Activated CD8-positive, alpha-beta memory T cell treated with anti-CD3 and anti-CD28 coated beads, Interleukin-2, amount 10 ng/mL, durations not matched to agents 7 days and 5 days (primary cell): Measurements from ENCODE around the gene PGBD5. TPM values are rescaled to one million over a fixed set of nuclear protein-coding genes. Genes with fewer than 3 reads are reported as not detected.

Source experiments
- ATAC-seq: fragments of 150-1000 bp; cut with Tn5 transposase; one replicate; pipeline ENCODE4 v1.10.0; 2021; ENCODE audit warnings: moderate library complexity
- CTCF ChIA-PET: fragments of 350-600 bp; sonication (Branson Sonifier 250); formaldehyde crosslinking; loops from one replicate; lab custom pipeline; 2021; ENCODE audit warnings: antibody characterized with exemption; lab: Charles Lee
- DNase-seq: peaks from one replicate; pipeline ENCODE4 v3.0.0-alpha.2; 2020
- H3K27ac Mint-ChIP-seq: one replicate; pipeline ENCODE4 v1.8.0; 2021; ENCODE audit warnings: mild to moderate bottlenecking, mixed read lengths
- H3K27me3 Mint-ChIP-seq: one replicate; pipeline ENCODE4 v1.8.0; 2021; ENCODE audit warnings: mixed read lengths
- H3K36me3 Mint-ChIP-seq: one replicate; pipeline ENCODE4 v1.8.0; 2021; ENCODE audit warnings: mild to moderate bottlenecking, mixed read lengths
- H3K4me1 Mint-ChIP-seq: one replicate; pipeline ENCODE4 v1.8.0; 2021; ENCODE audit warnings: mixed read lengths
- H3K4me3 Mint-ChIP-seq: one replicate; pipeline ENCODE4 v1.8.0; 2021; ENCODE audit warnings: mild to moderate bottlenecking, moderate library complexity, mixed read lengths
- H3K9me3 Mint-ChIP-seq: one replicate; pipeline ENCODE4 v1.8.0; 2022; ENCODE audit warnings: low read depth, mixed read lengths
- total RNA-seq, 2 experiments: library from RNA; stranded (reverse); gene quantifications; one replicate each; pipeline ENCODE4 v1.2.3, GENCODE V29; 2021

PGBD5 gene
- total RNA-seq, 2 experiments from 2014 or later, result not detected

- Mint-ChIP-seq H3K4me3 (no peak overlapping the region), H3K4me1 (no peaks in the 10 kb centered on the region), H3K27ac (no peak overlapping the region), H3K9me3 (no peaks in the 10 kb centered on the region), H3K27me3 (peaks cover 22% of the 10 kb centered on the region), H3K36me3 (no peaks in the 10 kb centered on the region)
- DNase-seq (no peak), ATAC-seq (no peak)
- CTCF ChIA-PET, result no interaction called here
These were observed 56.0 kb downstream of the PGBD5 start for GRCh38 chr1:230370109-230370508.

- H3K4me3 Mint-ChIP-seq, result no peak overlapping the region
- no peaks in the 10 kb centered on the region for H3K9me3 Mint-ChIP-seq
- DNase-seq (no peak), ATAC-seq (no peak)
- H3K27ac Mint-ChIP-seq, result no peak overlapping the region
- CTCF ChIA-PET, result no interaction called here
- peaks cover 15% of the 10 kb centered on the region for H3K27me3 Mint-ChIP-seq
- no peaks in the 10 kb centered on the region for H3K36me3 Mint-ChIP-seq
- H3K4me1 Mint-ChIP-seq, result no peaks in the 10 kb centered on the region
These were observed 57.3 kb downstream of the PGBD5 start for GRCh38 chr1:230368871-230369270.

DNA sequence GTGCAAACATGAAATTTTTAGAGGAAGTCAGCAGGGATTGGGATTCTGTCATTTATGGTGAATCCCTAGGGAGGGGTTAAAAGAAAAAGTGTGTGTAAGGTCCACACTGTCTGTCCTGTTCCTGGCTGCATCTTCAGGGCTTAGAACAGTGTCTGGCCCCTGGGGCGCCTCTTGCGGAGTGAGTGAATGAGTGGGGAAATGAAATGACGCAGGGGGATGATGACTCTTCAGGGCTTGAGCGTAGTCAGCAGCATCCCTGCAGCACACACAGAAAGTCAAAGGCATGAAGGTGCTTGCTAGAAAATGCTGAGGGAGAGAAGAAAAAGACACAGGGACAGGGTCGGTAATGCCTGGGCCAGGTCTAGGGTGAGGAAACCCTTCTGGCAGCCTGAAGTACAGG is 57.8 kb downstream of the PGBD5 start:
- CTCF ChIA-PET, result no interaction called here
- H3K27me3 Mint-ChIP-seq, result peaks cover 11% of the 10 kb centered on the region
- ATAC-seq (no peak), DNase-seq (no peak)
- H3K27ac Mint-ChIP-seq, result no peak overlapping the region
- no peak overlapping the region for H3K4me3 Mint-ChIP-seq
- H3K9me3 Mint-ChIP-seq, result no peaks in the 10 kb centered on the region
- no peaks in the 10 kb centered on the region for H3K36me3 Mint-ChIP-seq
- H3K4me1 Mint-ChIP-seq, result no peaks in the 10 kb centered on the region

DNA sequence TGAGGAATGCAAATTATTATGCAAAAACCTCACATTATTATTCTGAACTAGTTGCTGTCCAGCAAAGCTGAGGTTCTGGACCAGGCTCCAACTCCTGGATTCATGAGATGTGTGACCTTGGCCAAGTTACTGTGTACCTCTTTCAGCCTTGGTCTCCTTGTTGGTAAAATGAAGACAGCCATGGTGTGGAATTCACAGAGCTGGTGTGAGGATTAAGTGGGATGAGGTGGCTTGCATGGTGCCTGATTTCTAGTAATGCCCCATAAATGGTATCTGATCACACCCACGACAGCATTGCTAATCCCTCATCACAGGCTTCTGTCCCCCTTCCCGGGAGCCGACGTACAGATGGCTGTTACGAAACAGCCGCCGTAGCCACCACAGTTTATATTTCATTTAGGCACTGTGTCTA is 59.6 kb downstream of the PGBD5 start:
- no peaks in the 10 kb centered on the region for H3K27me3 Mint-ChIP-seq
- CTCF ChIA-PET, result no interaction called here
- no peaks in the 10 kb centered on the region for H3K4me1 Mint-ChIP-seq
- no peaks in the 10 kb centered on the region for H3K9me3 Mint-ChIP-seq
- H3K4me3 Mint-ChIP-seq, result no peak overlapping the region
- ATAC-seq, result no peak
- no peak overlapping the region for H3K27ac Mint-ChIP-seq
- no peak for DNase-seq
- no peaks in the 10 kb centered on the region for H3K36me3 Mint-ChIP-seq

DNA sequence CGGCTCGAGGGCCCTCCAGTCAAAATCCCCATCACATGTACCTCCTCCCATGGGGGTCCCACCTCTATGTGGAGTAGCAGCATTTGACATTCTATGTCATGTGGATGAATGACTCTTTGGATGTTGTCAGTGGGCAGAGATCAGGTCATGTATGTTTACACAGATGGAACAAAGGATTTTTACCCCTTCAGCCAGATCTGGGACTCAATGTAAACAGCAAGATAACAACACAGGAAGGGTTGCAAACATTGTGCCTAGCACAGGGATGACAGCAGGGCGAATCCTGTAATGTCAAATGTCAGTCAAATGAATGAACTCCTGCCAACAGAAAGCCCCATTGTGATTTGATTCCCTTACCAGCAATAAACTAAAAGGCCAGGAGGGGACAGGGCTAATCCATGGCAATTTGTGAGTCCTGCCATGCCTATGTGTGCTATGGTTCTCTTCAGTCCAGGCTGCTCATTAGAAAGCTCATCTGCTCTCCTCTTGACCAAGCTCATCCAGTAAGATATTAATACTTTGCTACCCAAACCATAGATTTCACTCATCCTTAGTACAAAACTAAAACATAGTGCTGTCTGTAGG is 60.3 kb downstream of the PGBD5 start:
- no peaks in the 10 kb centered on the region for H3K36me3 Mint-ChIP-seq
- CTCF ChIA-PET, result no interaction called here
- no peaks in the 10 kb centered on the region for H3K9me3 Mint-ChIP-seq
- H3K27me3 Mint-ChIP-seq, result no peaks in the 10 kb centered on the region
- ATAC-seq, result no peak
- H3K27ac Mint-ChIP-seq, result no peak overlapping the region
- no peaks in the 10 kb centered on the region for H3K4me1 Mint-ChIP-seq
- DNase-seq, result no peak
- no peak overlapping the region for H3K4me3 Mint-ChIP-seq

GRCh38 chr1:230362949-230363348 is 63.2 kb downstream of the PGBD5 start:
- H3K27ac Mint-ChIP-seq, result no peak overlapping the region

GRCh38 chr1:230361941-230362340 is 64.2 kb downstream of the PGBD5 start:
- ATAC-seq (no peak), DNase-seq (no peak)
- CTCF ChIA-PET, result no interaction called here
- H3K4me1 Mint-ChIP-seq, result no peaks in the 10 kb centered on the region
- no peaks in the 10 kb centered on the region for H3K9me3 Mint-ChIP-seq
- no peak overlapping the region for H3K27ac Mint-ChIP-seq
- H3K36me3 Mint-ChIP-seq, result no peaks in the 10 kb centered on the region
- H3K4me3 Mint-ChIP-seq, result no peak overlapping the region
- no peaks in the 10 kb centered on the region for H3K27me3 Mint-ChIP-seq

More at GRCh38 chr1:230362949-230363348, 63.2 kb downstream of the PGBD5 start:
- Mint-ChIP-seq H3K36me3 (no peaks in the 10 kb centered on the region), H3K4me3 (no peak overlapping the region), H3K4me1 (no peaks in the 10 kb centered on the region), H3K9me3 (no peaks in the 10 kb centered on the region), H3K27me3 (no peaks in the 10 kb centered on the region)
- no peak for DNase-seq
- ATAC-seq, result no peak
- CTCF ChIA-PET, result no interaction called here

DNA sequence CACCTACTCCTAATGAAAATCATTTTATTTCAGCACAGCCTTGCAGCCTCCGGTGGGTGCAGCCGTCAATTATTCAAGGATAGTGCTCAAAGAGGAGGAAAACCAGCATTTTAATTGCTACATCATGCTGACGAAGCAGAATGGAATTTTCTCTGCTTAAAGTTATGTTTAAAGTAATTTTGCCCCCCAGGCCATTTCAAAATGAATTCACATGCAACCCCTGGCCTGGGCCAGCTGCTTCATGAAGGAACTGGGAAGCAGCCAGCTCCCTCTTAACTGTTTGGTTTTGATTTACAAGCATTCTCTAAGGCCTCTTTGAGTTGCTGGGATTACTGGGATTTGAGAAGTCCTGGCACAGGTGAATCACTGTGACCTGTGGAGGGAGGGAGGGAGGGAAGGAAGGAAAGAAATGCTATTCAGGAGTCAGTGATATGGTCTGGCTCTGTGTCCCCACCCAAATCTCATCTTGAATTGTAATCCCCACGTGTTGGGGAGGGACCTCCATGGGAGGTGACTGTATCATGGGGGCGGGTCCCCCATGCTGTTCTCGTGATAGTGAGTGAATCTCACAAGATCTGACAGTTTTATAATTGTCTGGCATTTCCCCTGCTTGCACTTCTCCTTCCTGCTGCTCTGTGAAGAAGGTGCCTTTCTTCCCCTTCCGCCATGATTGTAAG is 66.0 kb downstream of the PGBD5 start:
- Mint-ChIP-seq H3K4me3 (no peak overlapping the region), H3K9me3 (no peaks in the 10 kb centered on the region), H3K36me3 (no peaks in the 10 kb centered on the region), H3K4me1 (no peaks in the 10 kb centered on the region), H3K27ac (no peak overlapping the region), H3K27me3 (no peaks in the 10 kb centered on the region)
- no peak for DNase-seq
- no peak for ATAC-seq
- CTCF ChIA-PET, result no interaction called here

DNA sequence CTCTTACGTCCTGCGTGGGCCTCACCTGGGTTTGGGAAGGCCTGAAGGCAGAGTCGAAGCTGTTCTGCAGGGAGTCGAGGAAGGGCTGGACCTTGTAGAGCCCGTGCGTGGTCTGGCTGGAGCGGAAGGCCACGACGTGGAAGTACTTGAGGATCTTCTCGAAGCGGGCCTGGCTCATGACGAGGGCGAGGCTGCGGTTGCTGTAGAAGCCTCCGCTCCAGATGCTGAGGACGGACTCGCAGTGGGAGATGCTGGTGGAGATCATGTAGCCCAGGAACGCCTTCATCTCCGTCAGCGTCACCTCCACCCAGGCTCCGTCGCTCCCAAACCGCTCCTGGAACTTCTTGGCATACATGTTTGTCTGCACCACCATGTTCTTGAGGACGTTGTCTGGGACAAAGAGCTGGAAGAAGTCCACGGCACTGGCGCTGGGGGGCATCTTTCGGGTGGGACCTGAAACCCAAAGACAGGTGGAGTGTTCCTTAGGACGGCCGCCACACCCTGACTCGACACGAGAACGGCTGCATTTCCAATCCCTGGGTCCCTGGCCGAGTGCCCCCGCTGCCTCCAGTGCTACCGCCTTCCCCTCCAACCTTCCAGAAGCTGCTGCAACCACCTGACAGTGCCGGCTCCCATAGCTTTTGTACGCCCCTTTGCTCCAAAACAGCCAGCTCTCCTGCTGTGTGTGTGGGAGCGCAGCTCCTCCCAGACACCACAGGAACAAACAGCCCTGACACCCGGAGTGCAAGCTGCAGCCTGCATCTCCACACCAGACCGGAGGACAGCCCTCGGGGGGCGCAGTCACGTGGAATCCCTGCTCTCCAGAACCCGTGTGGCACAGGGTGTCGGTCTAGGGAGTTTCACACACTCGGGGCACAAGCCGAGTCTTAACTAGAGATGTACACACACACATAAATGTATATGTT is 69.0 kb downstream of the PGBD5 start:
- H3K4me3 Mint-ChIP-seq, result no peak overlapping the region
- H3K4me1 Mint-ChIP-seq, result no peaks in the 10 kb centered on the region
- H3K36me3 Mint-ChIP-seq, result no peaks in the 10 kb centered on the region
- no peaks in the 10 kb centered on the region for H3K9me3 Mint-ChIP-seq
- no peak for ATAC-seq
- CTCF ChIA-PET, result no interaction called here
- H3K27me3 Mint-ChIP-seq, result peaks cover 4% of the 10 kb centered on the region
- no peak overlapping the region for H3K27ac Mint-ChIP-seq
- DNase-seq, result no peak

- no peak for DNase-seq
- Mint-ChIP-seq H3K27ac (no peak overlapping the region), H3K4me1 (no peaks in the 10 kb centered on the region), H3K4me3 (no peak overlapping the region), H3K36me3 (no peaks in the 10 kb centered on the region), H3K9me3 (no peaks in the 10 kb centered on the region), H3K27me3 (peaks cover 7% of the 10 kb centered on the region)
- no peak for ATAC-seq
- CTCF ChIA-PET, result no interaction called here
These were observed 69.9 kb downstream of the PGBD5 start for GRCh38 chr1:230356190-230356589.

DNA sequence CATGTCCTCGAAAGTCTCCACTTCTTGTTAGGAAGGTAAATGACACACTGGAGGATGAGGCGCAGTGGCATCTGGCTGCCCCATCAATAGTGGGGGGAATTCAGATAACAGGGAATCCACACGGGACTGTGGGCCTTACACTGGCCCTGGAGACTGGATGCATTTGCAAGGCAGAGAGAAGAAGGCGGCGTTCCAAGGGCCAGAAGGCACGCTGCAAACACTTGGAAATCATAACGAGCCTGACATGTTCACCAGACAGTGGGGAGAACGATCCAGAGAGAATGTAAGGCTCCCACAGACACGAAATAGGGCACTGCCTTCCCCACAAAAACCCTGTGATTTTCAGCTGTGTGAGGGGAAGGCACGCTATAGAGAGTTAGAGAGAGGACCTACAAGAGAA is 70.5 kb downstream of the PGBD5 start:
- no peaks in the 10 kb centered on the region for H3K9me3 Mint-ChIP-seq
- H3K27ac Mint-ChIP-seq, result no peak overlapping the region
- ATAC-seq, result no peak
- no peak overlapping the region for H3K4me3 Mint-ChIP-seq
- DNase-seq, result no peak
- no peaks in the 10 kb centered on the region for H3K36me3 Mint-ChIP-seq
- peaks cover 7% of the 10 kb centered on the region for H3K27me3 Mint-ChIP-seq
- CTCF ChIA-PET, result no interaction called here
- no peaks in the 10 kb centered on the region for H3K4me1 Mint-ChIP-seq

DNA sequence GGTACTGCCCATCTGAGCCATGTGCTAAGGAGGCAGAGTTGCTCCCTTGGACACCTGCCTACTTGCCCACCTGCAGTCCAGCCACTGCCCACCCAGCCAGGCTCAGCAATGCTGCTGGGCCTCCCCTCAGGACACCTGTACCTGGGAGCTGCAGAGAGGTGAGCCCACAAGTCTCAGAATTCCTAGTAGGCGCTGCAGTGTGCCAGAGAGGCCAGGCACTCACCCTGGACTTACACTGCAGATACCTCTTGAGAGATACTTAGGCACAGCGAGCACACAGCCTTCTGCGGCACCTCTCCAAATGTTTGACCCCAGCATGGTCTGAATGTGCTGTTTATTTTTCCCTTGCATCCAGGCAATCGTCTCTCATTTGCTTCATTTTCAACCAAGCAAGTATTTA is 71.0 kb downstream of the PGBD5 start:
- CTCF ChIA-PET, result no interaction called here
- DNase-seq (no peak), ATAC-seq (no peak)
- Mint-ChIP-seq H3K4me3 (no peak overlapping the region), H3K27me3 (peaks cover 7% of the 10 kb centered on the region), H3K9me3 (no peaks in the 10 kb centered on the region), H3K36me3 (no peaks in the 10 kb centered on the region), H3K27ac (no peak overlapping the region), H3K4me1 (no peaks in the 10 kb centered on the region)

DNA sequence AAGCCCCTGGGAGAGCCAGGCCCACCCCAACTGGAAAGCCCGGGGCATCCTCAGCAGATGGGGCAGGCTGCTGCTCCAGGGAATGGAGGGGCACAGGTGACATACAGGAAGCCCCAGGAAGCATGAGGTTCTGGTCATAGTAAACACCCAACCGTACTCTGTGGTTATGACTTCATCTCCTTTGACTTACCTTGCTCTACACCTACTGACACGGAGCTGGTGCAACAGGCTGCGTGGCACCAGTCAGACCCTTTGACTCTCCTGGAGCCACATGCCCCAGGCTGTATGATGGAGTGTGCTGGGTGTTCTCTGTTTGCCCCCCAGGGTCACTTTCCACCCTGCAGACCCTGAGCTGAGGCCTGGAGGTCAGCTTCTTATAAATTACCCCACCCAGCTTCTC is 72.1 kb downstream of the PGBD5 start:
- DNase-seq (no peak), ATAC-seq (no peak)
- Mint-ChIP-seq H3K27ac (no peak overlapping the region), H3K9me3 (no peaks in the 10 kb centered on the region), H3K36me3 (no peaks in the 10 kb centered on the region), H3K4me3 (no peak overlapping the region), H3K27me3 (peaks cover 7% of the 10 kb centered on the region), H3K4me1 (no peaks in the 10 kb centered on the region)
- CTCF ChIA-PET, result no interaction called here

DNA sequence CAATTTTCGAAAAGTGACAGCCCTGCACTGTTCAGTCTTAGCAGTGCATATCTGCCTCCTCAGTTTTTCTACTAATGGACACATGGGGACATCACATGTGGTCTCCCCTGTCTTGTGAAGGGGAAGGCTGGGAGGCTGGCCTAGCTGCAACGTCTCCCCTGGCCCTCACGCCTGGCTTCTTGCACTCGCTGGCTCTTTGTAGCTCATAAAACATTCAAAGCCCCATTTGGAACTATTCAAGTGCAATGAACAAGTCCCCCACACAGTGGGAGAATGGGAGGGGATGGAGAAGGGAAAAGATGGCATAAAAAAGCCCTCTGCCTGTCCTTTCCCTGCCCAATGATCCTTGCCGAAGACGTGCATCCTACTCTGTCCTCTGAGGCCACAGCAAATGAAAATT is 73.6 kb downstream of the PGBD5 start:
- Mint-ChIP-seq H3K36me3 (no peaks in the 10 kb centered on the region), H3K4me3 (no peak overlapping the region), H3K4me1 (no peaks in the 10 kb centered on the region), H3K27me3 (peaks cover 7% of the 10 kb centered on the region), H3K9me3 (no peaks in the 10 kb centered on the region), H3K27ac (no peak overlapping the region)
- CTCF ChIA-PET, result no interaction called here
- ATAC-seq (no peak), DNase-seq (no peak)
